Osteoblast (primary cell): ENCODE results near the gene KLHL2. TPM values are rescaled to one million over a fixed set of nuclear protein-coding genes. Genes with fewer than 3 reads are reported as not detected.
"Not testable (repeated sequence)": the region's sequence is repeated elsewhere in the genome, so short reads cannot be mapped to it uniquely, and the experiment has no call there.

Source experiments
- DNase-seq: peaks from one replicate; pipeline ENCODE4 v3.0.0; 2011; ENCODE audit warnings: low spot score, mixed read lengths; ENCODE audit not compliant: insufficient read length; ENCODE audit errors: missing footprints
- H2AFZ ChIP-seq: 2 replicates; pipeline ENCODE4 v1.6.0; 2011; ENCODE audit warnings: mild to moderate bottlenecking, low read length
- H3K27ac ChIP-seq: 2 replicates; pipeline ENCODE4 v1.5.1; 2011; ENCODE audit warnings: mild to moderate bottlenecking, low read depth, low read length, moderate library complexity
- H3K27me3 ChIP-seq: 2 replicates; pipeline ENCODE4 v1.6.0; 2012; ENCODE audit warnings: mild to moderate bottlenecking, control low read depth, inconsistent platforms, low read length, moderate library complexity; ENCODE audit not compliant: insufficient read depth
- H3K36me3 ChIP-seq: 2 replicates; pipeline ENCODE4 v1.5.1; 2011; ENCODE audit warnings: mild to moderate bottlenecking, low read length, control low read depth, moderate library complexity; ENCODE audit not compliant: insufficient read depth
- H3K4me1 ChIP-seq: 2 replicates; pipeline ENCODE4 v1.5.1; 2011; ENCODE audit warnings: mild to moderate bottlenecking, low read length, control low read depth, moderate library complexity; ENCODE audit not compliant: insufficient read depth
- H3K4me2 ChIP-seq: 2 replicates; pipeline ENCODE4 v1.6.0; 2011; ENCODE audit warnings: mild to moderate bottlenecking, low read length; ENCODE audit not compliant: insufficient read depth
- H3K4me3 ChIP-seq: fragments of 200-600 bp; sonication (generic); 3 replicates; pipeline ENCODE4 v1.5.1; 2012; ENCODE audit warnings: mild to moderate bottlenecking, low read length, inconsistent platforms; ENCODE audit not compliant: insufficient read depth
- H3K79me2 ChIP-seq: 2 replicates; pipeline ENCODE4 v1.6.0; 2012; ENCODE audit warnings: mild to moderate bottlenecking, low read length, control low read depth, inconsistent platforms; ENCODE audit not compliant: insufficient read depth
- H3K9me3 ChIP-seq: 2 replicates; pipeline ENCODE4 v1.5.1; 2011; ENCODE audit warnings: low read depth, low read length, control low read depth
- H4K20me1 ChIP-seq: 2 replicates; pipeline ENCODE4 v1.6.0; 2012; ENCODE audit warnings: mild to moderate bottlenecking, low read length, control low read depth; ENCODE audit not compliant: insufficient read depth
- total RNA-seq: library from RNA; depleted of rRNA; stranded (reverse); fragments of >200 nt; gene quantifications from 2 replicates; pipeline ENCODE4 v1.2.3, GENCODE V29; 2012
- TF ChIP-seq, protein P1 (sequence below): IDR thresholded peaks from 2 replicates; pipeline ENCODE4 v1.5.1; 2011; ENCODE audit warnings: mild to moderate bottlenecking, low read depth, low read length, moderate library complexity; ENCODE audit errors: extremely low read depth

KLHL2 gene, protein sequence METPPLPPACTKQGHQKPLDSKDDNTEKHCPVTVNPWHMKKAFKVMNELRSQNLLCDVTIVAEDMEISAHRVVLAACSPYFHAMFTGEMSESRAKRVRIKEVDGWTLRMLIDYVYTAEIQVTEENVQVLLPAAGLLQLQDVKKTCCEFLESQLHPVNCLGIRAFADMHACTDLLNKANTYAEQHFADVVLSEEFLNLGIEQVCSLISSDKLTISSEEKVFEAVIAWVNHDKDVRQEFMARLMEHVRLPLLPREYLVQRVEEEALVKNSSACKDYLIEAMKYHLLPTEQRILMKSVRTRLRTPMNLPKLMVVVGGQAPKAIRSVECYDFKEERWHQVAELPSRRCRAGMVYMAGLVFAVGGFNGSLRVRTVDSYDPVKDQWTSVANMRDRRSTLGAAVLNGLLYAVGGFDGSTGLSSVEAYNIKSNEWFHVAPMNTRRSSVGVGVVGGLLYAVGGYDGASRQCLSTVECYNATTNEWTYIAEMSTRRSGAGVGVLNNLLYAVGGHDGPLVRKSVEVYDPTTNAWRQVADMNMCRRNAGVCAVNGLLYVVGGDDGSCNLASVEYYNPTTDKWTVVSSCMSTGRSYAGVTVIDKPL
- total RNA-seq: 11.8 and 13.4 TPM in 2 replicates

DNA sequence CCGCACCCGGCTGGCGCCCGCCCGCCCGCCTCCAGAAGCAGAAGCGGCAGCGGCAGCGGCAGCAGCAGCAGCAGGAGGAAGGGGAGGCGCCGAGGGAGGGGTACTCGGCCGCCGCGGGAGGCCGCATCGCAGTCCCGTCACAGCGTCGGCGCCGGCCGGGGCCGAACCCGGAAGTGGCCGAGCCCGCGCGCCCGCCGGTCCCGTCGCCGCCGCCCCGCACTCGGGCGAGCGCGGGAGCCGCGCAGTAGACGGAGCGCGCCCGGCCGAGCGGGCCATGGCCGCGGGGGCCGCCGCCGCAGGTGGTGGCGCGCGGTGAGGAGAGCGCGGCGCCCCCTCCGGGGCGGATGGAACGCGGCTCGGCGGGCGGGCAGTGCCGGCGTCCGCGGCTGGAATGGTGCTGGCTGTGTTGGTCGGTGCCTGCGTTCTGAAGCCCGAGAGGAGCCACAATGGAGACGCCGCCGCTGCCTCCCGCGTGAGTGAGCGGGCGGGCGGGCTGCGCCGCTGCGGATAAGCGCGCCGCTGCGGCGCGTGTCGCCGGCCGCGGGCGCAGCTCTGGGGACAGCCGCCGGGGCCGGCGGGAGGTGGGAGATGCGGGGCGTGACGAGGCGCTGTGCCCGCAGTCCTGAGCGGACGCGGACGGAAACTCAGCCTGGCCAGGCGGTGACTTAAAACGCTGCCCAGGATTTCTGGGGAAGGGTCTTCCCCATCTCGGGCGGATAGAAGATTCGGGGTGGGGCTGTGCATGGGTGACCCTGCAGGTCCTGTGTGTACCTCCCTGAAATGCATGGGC is at the start of gene KLHL2:
Gene KLHL2 (plus strand): TSS at position 131 of the 790 bp plus-strand sequence. CDS start 316 bp downstream, at position 447.
- H3K4me2 ChIP-seq: peak within 1 kb of the TSS; percentile 90
- H3K79me2 ChIP-seq: peaks cover 31% of the 10 kb centered on the region
- peaks cover 21% of the 10 kb centered on the region for H3K4me1 ChIP-seq
- no peaks in the 10 kb centered on the region for H4K20me1 ChIP-seq
- H3K27ac ChIP-seq: no peak within 1 kb of the TSS
- H2AFZ ChIP-seq: peak within 1 kb of the TSS; percentile 98
- H3K36me3 ChIP-seq: no peaks in the 10 kb centered on the region
- no peaks in the 10 kb centered on the region for H3K27me3 ChIP-seq
- peak; percentile 98 for DNase-seq
- peak within 1 kb of the TSS; percentile 88 for H3K4me3 ChIP-seq
- H3K9me3 ChIP-seq: no peaks in the 10 kb centered on the region
- TF ChIP-seq, protein P1, sequence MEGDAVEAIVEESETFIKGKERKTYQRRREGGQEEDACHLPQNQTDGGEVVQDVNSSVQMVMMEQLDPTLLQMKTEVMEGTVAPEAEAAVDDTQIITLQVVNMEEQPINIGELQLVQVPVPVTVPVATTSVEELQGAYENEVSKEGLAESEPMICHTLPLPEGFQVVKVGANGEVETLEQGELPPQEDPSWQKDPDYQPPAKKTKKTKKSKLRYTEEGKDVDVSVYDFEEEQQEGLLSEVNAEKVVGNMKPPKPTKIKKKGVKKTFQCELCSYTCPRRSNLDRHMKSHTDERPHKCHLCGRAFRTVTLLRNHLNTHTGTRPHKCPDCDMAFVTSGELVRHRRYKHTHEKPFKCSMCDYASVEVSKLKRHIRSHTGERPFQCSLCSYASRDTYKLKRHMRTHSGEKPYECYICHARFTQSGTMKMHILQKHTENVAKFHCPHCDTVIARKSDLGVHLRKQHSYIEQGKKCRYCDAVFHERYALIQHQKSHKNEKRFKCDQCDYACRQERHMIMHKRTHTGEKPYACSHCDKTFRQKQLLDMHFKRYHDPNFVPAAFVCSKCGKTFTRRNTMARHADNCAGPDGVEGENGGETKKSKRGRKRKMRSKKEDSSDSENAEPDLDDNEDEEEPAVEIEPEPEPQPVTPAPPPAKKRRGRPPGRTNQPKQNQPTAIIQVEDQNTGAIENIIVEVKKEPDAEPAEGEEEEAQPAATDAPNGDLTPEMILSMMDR: no peak

DNA sequence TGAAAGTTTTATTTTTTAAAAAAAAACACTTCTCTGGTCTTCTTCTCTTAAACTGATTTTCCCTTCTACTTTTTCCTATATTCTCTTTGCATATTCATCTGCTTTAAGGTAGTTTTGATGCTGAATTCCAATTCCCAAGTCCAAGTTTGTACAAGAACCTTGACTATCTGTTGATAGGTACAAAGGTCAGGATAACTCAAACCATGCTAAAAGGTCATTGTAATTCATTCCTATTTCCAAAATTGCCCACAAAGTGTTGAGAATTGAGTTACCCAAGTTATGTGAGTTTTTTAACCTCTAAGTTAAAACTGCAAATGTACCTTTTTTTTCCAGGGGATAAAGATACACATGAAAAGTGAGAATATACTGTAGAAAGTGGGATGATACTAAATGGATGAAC is 48.6 kb upstream of the KLHL2 start:
- Histone ChIP-seq H3K79me2 (no peaks in the 10 kb centered on the region), H2AFZ (no peak overlapping the region), H3K36me3 (no peaks in the 10 kb centered on the region), H3K4me1 (no peaks in the 10 kb centered on the region), H3K27ac (no peak overlapping the region), H3K9me3 (no peaks in the 10 kb centered on the region), H3K4me2 (no peak overlapping the region), H3K4me3 (no peak overlapping the region), H4K20me1 (no peaks in the 10 kb centered on the region), H3K27me3 (no peaks in the 10 kb centered on the region)
- no peak for DNase-seq
- TF ChIP-seq, protein P1: no peak

DNA sequence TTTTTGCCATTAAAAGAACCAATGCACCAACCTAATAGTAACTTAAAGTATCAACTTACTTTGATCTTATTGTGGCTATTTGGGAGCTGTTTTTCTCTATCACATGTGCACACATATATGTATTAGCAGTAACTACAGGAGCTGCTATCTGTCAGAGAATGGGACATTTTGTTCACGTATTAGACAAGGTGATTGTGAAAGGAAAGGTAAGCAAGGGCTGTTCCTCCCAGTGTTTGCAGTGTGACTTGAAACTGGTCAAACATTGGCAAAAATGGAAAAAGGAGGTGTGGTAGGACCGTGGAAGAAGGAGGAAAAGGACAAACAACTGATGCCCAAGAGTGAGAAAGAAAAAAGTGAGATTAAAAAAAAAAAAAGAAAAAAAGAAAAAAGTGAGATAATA is 43.1 kb upstream of the KLHL2 start:
- no peaks in the 10 kb centered on the region for H3K9me3 ChIP-seq
- H3K4me2 ChIP-seq: no peak overlapping the region
- H3K27me3 ChIP-seq: no peaks in the 10 kb centered on the region
- no peak overlapping the region for H3K27ac ChIP-seq
- H3K36me3 ChIP-seq: no peaks in the 10 kb centered on the region
- H2AFZ ChIP-seq: no peak overlapping the region
- H3K4me3 ChIP-seq: no peak overlapping the region
- TF ChIP-seq, protein P1: no peak
- no peaks in the 10 kb centered on the region for H3K4me1 ChIP-seq
- H3K79me2 ChIP-seq: no peaks in the 10 kb centered on the region
- DNase-seq: no peak
- H4K20me1 ChIP-seq: no peaks in the 10 kb centered on the region

DNA sequence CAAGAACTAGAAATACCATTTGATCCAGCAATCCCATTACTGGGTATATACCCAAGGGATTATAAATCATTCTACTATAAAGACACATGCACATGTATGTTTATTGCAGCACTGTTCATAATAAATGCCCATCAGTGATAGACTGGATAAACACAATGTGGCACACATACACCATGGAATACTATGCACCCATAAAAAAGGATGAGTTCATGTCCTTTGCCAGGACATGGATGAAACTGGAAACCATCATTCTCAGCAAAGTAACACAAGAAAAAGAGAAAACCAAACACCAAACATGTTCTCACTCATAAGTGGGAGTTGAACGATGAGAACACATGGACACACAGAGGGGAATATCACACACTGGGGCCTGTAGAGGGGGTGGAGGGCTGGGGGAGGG is 40.5 kb upstream of the KLHL2 start:
- not testable (repeated sequence) for H4K20me1 ChIP-seq, H3K27ac ChIP-seq, H3K9me3 ChIP-seq, H2AFZ ChIP-seq, H3K79me2 ChIP-seq, DNase-seq, H3K27me3 ChIP-seq, H3K4me3 ChIP-seq, H3K36me3 ChIP-seq, H3K4me2 ChIP-seq, H3K4me1 ChIP-seq
